ENCODE results near the gene ADK.

DNA sequence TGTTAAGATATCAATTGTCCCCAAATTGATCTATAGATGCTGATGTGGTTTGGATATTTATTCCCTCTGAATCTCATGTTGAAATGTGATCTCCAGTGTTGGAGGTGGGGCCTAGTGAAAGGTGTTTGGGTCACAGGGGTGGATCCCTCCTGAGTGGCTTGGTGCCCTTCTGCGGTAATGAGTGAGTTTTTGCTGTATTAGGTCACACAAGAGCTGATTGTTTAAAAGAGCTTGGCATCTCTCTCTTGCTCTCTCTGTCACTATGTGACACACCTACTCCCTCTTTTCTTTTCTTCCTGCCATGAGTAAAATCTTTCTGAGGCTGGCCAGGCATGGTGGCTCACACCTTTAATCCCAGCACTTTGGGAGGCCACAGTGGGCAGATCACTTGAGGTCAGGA, 577.2 kb downstream of the ADK start:
- TF ChIP-seq, protein P1, sequence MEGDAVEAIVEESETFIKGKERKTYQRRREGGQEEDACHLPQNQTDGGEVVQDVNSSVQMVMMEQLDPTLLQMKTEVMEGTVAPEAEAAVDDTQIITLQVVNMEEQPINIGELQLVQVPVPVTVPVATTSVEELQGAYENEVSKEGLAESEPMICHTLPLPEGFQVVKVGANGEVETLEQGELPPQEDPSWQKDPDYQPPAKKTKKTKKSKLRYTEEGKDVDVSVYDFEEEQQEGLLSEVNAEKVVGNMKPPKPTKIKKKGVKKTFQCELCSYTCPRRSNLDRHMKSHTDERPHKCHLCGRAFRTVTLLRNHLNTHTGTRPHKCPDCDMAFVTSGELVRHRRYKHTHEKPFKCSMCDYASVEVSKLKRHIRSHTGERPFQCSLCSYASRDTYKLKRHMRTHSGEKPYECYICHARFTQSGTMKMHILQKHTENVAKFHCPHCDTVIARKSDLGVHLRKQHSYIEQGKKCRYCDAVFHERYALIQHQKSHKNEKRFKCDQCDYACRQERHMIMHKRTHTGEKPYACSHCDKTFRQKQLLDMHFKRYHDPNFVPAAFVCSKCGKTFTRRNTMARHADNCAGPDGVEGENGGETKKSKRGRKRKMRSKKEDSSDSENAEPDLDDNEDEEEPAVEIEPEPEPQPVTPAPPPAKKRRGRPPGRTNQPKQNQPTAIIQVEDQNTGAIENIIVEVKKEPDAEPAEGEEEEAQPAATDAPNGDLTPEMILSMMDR (IDR thresholded peaks at IDR 0.05) = no peak
- TF ChIP-seq POLR2A (IDR thresholded peaks at IDR 0.05) = no peak

Data from thyroid gland (tissue), 4 donors.